Measurements from ENCODE around the gene CSRP1. TPM values are rescaled to one million over a fixed set of nuclear protein-coding genes. Genes with fewer than 3 reads are reported as not detected.
"Not testable (repeated sequence)": the region's sequence is repeated elsewhere in the genome, so short reads cannot be mapped to it uniquely, and the experiment has no call there.

The CSRP1 gene
- total and polyA plus RNA-seq, 4 donors = 599 to 1,490 (median 771) TPM

GRCh38 chr1:201499191-201499590, 7.7 kb downstream of the CSRP1 start:
- DNase-seq (no peak), ATAC-seq (ENCODE audit: low FRiP score) (no peak)
- WGBS, 2 donors = 84 to 94% methylated on average over 3 of the region's 3 CpGs
- peaks cover 2 to 6% of the 10 kb centered on the region in 2 donors for H3K36me3 ChIP-seq (ENCODE audit: control insufficient read depth in 1 of 2, insufficient read depth in 2 of 2, low read length in 1 of 2)
- peak overlapping the region in 1 of 2 donors; percentile 15 for H3K27ac ChIP-seq (ENCODE audit: low read depth in 1 of 2, low read length in 2 of 2)
- H3K27me3 ChIP-seq (ENCODE audit: control insufficient read depth in 1 of 2, insufficient read depth in 2 of 2, low read length in 1 of 2) = no peaks in the 10 kb centered on the region
- H3K4me1 ChIP-seq (ENCODE audit: control insufficient read depth in 1 of 2, insufficient read depth in 2 of 2, low read length in 2 of 2) = peaks cover 2 to 6% of the 10 kb centered on the region in 2 donors
- H3K4me3 ChIP-seq (ENCODE audit: low read length in 2 of 2) = no peak overlapping the region
- no peaks in the 10 kb centered on the region for H3K9me3 ChIP-seq (ENCODE audit: control insufficient read depth, low read length)
- intact Hi-C loops (cut with DNase I) = no loop called here

- no peak for ATAC-seq (ENCODE audit: low FRiP score)
Measured at GRCh38 chr1:201498621-201499020, 8.3 kb downstream of the CSRP1 start.

GRCh38 chr1:201497935-201498509, 8.9 kb downstream of the CSRP1 start:
- Histone ChIP-seq H3K4me3 (ENCODE audit: low read length in 2 of 2) (no peak overlapping the region), H3K27me3 (ENCODE audit: control insufficient read depth in 1 of 2, insufficient read depth in 2 of 2, low read length in 1 of 2) (no peaks in the 10 kb centered on the region), H3K9me3 (ENCODE audit: control insufficient read depth, low read length) (no peaks in the 10 kb centered on the region), H3K36me3 (ENCODE audit: control insufficient read depth in 1 of 2, insufficient read depth in 2 of 2, low read length in 1 of 2) (peaks cover 2 to 6% of the 10 kb centered on the region in 2 donors), H3K27ac (ENCODE audit: low read depth in 1 of 2, low read length in 2 of 2) (peak overlapping the region in 1 of 2 donors; percentile 36), H3K4me1 (ENCODE audit: control insufficient read depth in 1 of 2, insufficient read depth in 2 of 2, low read length in 2 of 2) (peaks cover 2 to 6% of the 10 kb centered on the region in 2 donors)
- 60 to 65% methylated on average over 16 of the region's 16 CpGs for WGBS, 2 donors
- intact Hi-C loops (cut with DNase I) = no loop called here
- ATAC-seq (ENCODE audit: low FRiP score) (no peak), DNase-seq (no peak)

More at GRCh38 chr1:201498621-201499020, 8.3 kb downstream of the CSRP1 start:
- no peak for DNase-seq
- Histone ChIP-seq H3K27ac (ENCODE audit: low read depth in 1 of 2, low read length in 2 of 2) (peak overlapping the region in 1 of 2 donors; percentile 15), H3K36me3 (ENCODE audit: control insufficient read depth in 1 of 2, insufficient read depth in 2 of 2, low read length in 1 of 2) (peaks cover 2 to 6% of the 10 kb centered on the region in 2 donors), H3K27me3 (ENCODE audit: control insufficient read depth in 1 of 2, insufficient read depth in 2 of 2, low read length in 1 of 2) (no peaks in the 10 kb centered on the region), H3K4me1 (ENCODE audit: control insufficient read depth in 1 of 2, insufficient read depth in 2 of 2, low read length in 2 of 2) (peaks cover 2 to 6% of the 10 kb centered on the region in 2 donors), H3K4me3 (ENCODE audit: low read length in 2 of 2) (no peak overlapping the region), H3K9me3 (ENCODE audit: control insufficient read depth, low read length) (no peaks in the 10 kb centered on the region)
- WGBS, 2 donors = 82 to 83% methylated on average over 8 of the region's 8 CpGs
- intact Hi-C loops (cut with DNase I) = no loop called here

GRCh38 chr1:201496296-201496690, 10.6 kb downstream of the CSRP1 start:
- Histone ChIP-seq H3K27me3 (ENCODE audit: control insufficient read depth in 1 of 2, insufficient read depth in 2 of 2, low read length in 1 of 2) (no peaks in the 10 kb centered on the region), H3K36me3 (ENCODE audit: control insufficient read depth in 1 of 2, insufficient read depth in 2 of 2, low read length in 1 of 2) (peaks cover 2 to 10% of the 10 kb centered on the region in 2 donors), H3K4me1 (ENCODE audit: control insufficient read depth in 1 of 2, insufficient read depth in 2 of 2, low read length in 2 of 2) (peaks cover 4 to 7% of the 10 kb centered on the region in 2 donors), H3K4me3 (ENCODE audit: low read length in 2 of 2) (no peak overlapping the region), H3K27ac (ENCODE audit: low read depth in 1 of 2, low read length in 2 of 2) (peak overlapping the region; percentile 59 to 85), H3K9me3 (ENCODE audit: control insufficient read depth, low read length) (no peaks in the 10 kb centered on the region)
- intact Hi-C loops (cut with DNase I) = no loop called here
- no peak for DNase-seq
- 16 to 18% methylated on average over 8 of the region's 8 CpGs for WGBS, 2 donors
- no peak for ATAC-seq (ENCODE audit: low FRiP score)

GRCh38 chr1:201495551-201496295, 11.2 kb downstream of the CSRP1 start:
- peak overlapping the region; percentile 71 to 85 for H3K27ac ChIP-seq (ENCODE audit: low read depth in 1 of 2, low read length in 2 of 2)
- H3K4me3 ChIP-seq (ENCODE audit: low read length in 2 of 2) = no peak overlapping the region
- 8 to 12% methylated on average over 11 of the region's 11 CpGs for WGBS, 2 donors
- ATAC-seq (ENCODE audit: low FRiP score) (peak; percentile 79), DNase-seq (peak; percentile 85 to 87)
- H3K4me1 ChIP-seq (ENCODE audit: control insufficient read depth in 1 of 2, insufficient read depth in 2 of 2, low read length in 2 of 2) = peaks cover 4 to 7% of the 10 kb centered on the region in 2 donors
- no peaks in the 10 kb centered on the region for H3K27me3 ChIP-seq (ENCODE audit: control insufficient read depth in 1 of 2, insufficient read depth in 2 of 2, low read length in 1 of 2)
- peaks cover 2 to 10% of the 10 kb centered on the region in 2 donors for H3K36me3 ChIP-seq (ENCODE audit: control insufficient read depth in 1 of 2, insufficient read depth in 2 of 2, low read length in 1 of 2)
- intact Hi-C loops (cut with DNase I) = no loop called here
- no peaks in the 10 kb centered on the region for H3K9me3 ChIP-seq (ENCODE audit: control insufficient read depth, low read length)

GRCh38 chr1:201493757-201494617, 12.9 kb downstream of the CSRP1 start:
- ATAC-seq (ENCODE audit: low FRiP score) (no peak), DNase-seq (no peak)
- H3K27me3 ChIP-seq (ENCODE audit: control insufficient read depth in 1 of 2, insufficient read depth in 2 of 2, low read length in 1 of 2) = no peaks in the 10 kb centered on the region
- H3K9me3 ChIP-seq (ENCODE audit: control insufficient read depth, low read length) = no peaks in the 10 kb centered on the region
- intact Hi-C loops (cut with DNase I) = no loop called here
- H3K4me3 ChIP-seq (ENCODE audit: low read length in 2 of 2) = no peak overlapping the region
- H3K4me1 ChIP-seq (ENCODE audit: control insufficient read depth in 1 of 2, insufficient read depth in 2 of 2, low read length in 2 of 2) = peaks cover 4 to 7% of the 10 kb centered on the region in 2 donors
- peaks cover 2 to 13% of the 10 kb centered on the region in 2 donors for H3K36me3 ChIP-seq (ENCODE audit: control insufficient read depth in 1 of 2, insufficient read depth in 2 of 2, low read length in 1 of 2)
- H3K27ac ChIP-seq (ENCODE audit: low read depth in 1 of 2, low read length in 2 of 2) = peak overlapping the region; percentile 29 to 37
- 36 to 41% methylated on average over 15 of the region's 15 CpGs for WGBS, 2 donors

- H3K27me3 ChIP-seq (ENCODE audit: control insufficient read depth in 1 of 2, insufficient read depth in 2 of 2, low read length in 1 of 2); DNase-seq; intact Hi-C loops (cut with DNase I); H3K4me3 ChIP-seq (ENCODE audit: low read length in 2 of 2); ATAC-seq (ENCODE audit: low FRiP score); H3K4me1 ChIP-seq (ENCODE audit: control insufficient read depth in 1 of 2, insufficient read depth in 2 of 2, low read length in 2 of 2); H3K9me3 ChIP-seq (ENCODE audit: control insufficient read depth, low read length): not testable (repeated sequence)
- H3K27ac ChIP-seq (ENCODE audit: low read depth in 1 of 2, low read length in 2 of 2) = peak overlapping the region; percentile 29 to 71
- 86 to 89% methylated on average over 3 of the region's 3 CpGs for WGBS, 2 donors
- H3K36me3 ChIP-seq (ENCODE audit: control insufficient read depth in 1 of 2, insufficient read depth in 2 of 2, low read length in 1 of 2) = peaks cover 0 to 14% of the 10 kb centered on the region in 2 donors
Measured at GRCh38 chr1:201493026-201493656, 13.8 kb downstream of the CSRP1 start.

GRCh38 chr1:201491896-201492511, 14.9 kb downstream of the CSRP1 start:
- peak overlapping the region; percentile 11 to 86 for H3K27ac ChIP-seq (ENCODE audit: low read depth in 1 of 2, low read length in 2 of 2)
- no peaks in the 10 kb centered on the region for H3K27me3 ChIP-seq (ENCODE audit: control insufficient read depth in 1 of 2, insufficient read depth in 2 of 2, low read length in 1 of 2)
- DNase-seq = no peak
- 0 to 13% methylated on average over 3 of the region's 3 CpGs for WGBS, 2 donors
- peaks cover 0 to 18% of the 10 kb centered on the region in 2 donors for H3K36me3 ChIP-seq (ENCODE audit: control insufficient read depth in 1 of 2, insufficient read depth in 2 of 2, low read length in 1 of 2)
- no peak overlapping the region for H3K4me3 ChIP-seq (ENCODE audit: low read length in 2 of 2)
- H3K9me3 ChIP-seq (ENCODE audit: control insufficient read depth, low read length) = no peaks in the 10 kb centered on the region
- intact Hi-C loops (cut with DNase I) = no loop called here
- H3K4me1 ChIP-seq (ENCODE audit: control insufficient read depth in 1 of 2, insufficient read depth in 2 of 2, low read length in 2 of 2) = peaks cover 4 to 7% of the 10 kb centered on the region in 2 donors
- ATAC-seq (ENCODE audit: low FRiP score) = no peak
